Measurements from ENCODE around the gene PAFAH1B2.
"Not testable (repeated sequence)": the region's sequence is repeated elsewhere in the genome, so short reads cannot be mapped to it uniquely, and the experiment has no call there.

The PAFAH1B2 gene

GRCh38 chr11:117127171-117127901 lies 16.8 kb upstream of the PAFAH1B2 start:
- no peak for DNase-seq (ENCODE audit: low read depth in 3 of 3)

GRCh38 chr11:117128289-117128688 lies 15.8 kb upstream of the PAFAH1B2 start:
- DNase-seq (ENCODE audit: low read depth in 3 of 3): no peak

GRCh38 chr11:117130396-117130795 lies 13.7 kb upstream of the PAFAH1B2 start:
- not testable (repeated sequence) for DNase-seq (ENCODE audit: low read depth in 3 of 3)

- DNase-seq (ENCODE audit: low read depth in 3 of 3): no peak
Observed at GRCh38 chr11:117130879-117131278, 13.2 kb upstream of the PAFAH1B2 start.

GRCh38 chr11:117134431-117134830 lies 9.7 kb upstream of the PAFAH1B2 start:
- DNase-seq (ENCODE audit: low read depth in 3 of 3): no peak

- DNase-seq (ENCODE audit: low read depth in 3 of 3): not testable (repeated sequence)
Observed at GRCh38 chr11:117134979-117135378, 9.1 kb upstream of the PAFAH1B2 start.

GRCh38 chr11:117137223-117138086 lies 6.6 kb upstream of the PAFAH1B2 start:
- DNase-seq (ENCODE audit: low read depth in 3 of 3): not testable (repeated sequence)

GRCh38 chr11:117143390-117143789 lies 697 bp upstream of the PAFAH1B2 start:
- peak in 2 of 3 donors; percentile 13 to 17 for DNase-seq (ENCODE audit: low read depth in 3 of 3)

- peak in 1 of 3 donors; percentile 15 for DNase-seq (ENCODE audit: low read depth in 3 of 3)
Observed at GRCh38 chr11:117144477-117145392, 648 bp downstream of the PAFAH1B2 start.

- peak in 1 of 3 donors; percentile 1 for DNase-seq (ENCODE audit: low read depth in 3 of 3)
Observed at GRCh38 chr11:117145393-117145761, 1.3 kb downstream of the PAFAH1B2 start.

- no peak for DNase-seq (ENCODE audit: low read depth in 3 of 3)
Observed at GRCh38 chr11:117146521-117146920, 2.4 kb downstream of the PAFAH1B2 start.

- DNase-seq (ENCODE audit: low read depth in 3 of 3): no peak
Observed at GRCh38 chr11:117152066-117152465, 8.0 kb downstream of the PAFAH1B2 start.

- no peak for DNase-seq (ENCODE audit: low read depth in 3 of 3)
Observed at GRCh38 chr11:117154468-117154867, 10.4 kb downstream of the PAFAH1B2 start.

GRCh38 chr11:117157507-117157906 lies 13.4 kb downstream of the PAFAH1B2 start:
- no peak for DNase-seq (ENCODE audit: low read depth in 3 of 3)

GRCh38 chr11:117159892-117160291 lies 15.8 kb downstream of the PAFAH1B2 start:
- no peak for DNase-seq (ENCODE audit: low read depth in 3 of 3)

- no peak for DNase-seq (ENCODE audit: low read depth in 3 of 3)
Observed at GRCh38 chr11:117160826-117161225, 16.7 kb downstream of the PAFAH1B2 start.

- no peak for DNase-seq (ENCODE audit: low read depth in 3 of 3)
Observed at GRCh38 chr11:117166491-117166890, 22.4 kb downstream of the PAFAH1B2 start.

- DNase-seq (ENCODE audit: low read depth in 3 of 3): no peak
Observed at GRCh38 chr11:117169736-117170135, 25.6 kb downstream of the PAFAH1B2 start.

- no peak for DNase-seq (ENCODE audit: low read depth in 3 of 3)
Observed at GRCh38 chr11:117170210-117170609, 26.1 kb downstream of the PAFAH1B2 start.

GRCh38 chr11:117171007-117171403 lies 26.9 kb downstream of the PAFAH1B2 start:
- DNase-seq (ENCODE audit: low read depth in 3 of 3): no peak

GRCh38 chr11:117171404-117172061 lies 27.4 kb downstream of the PAFAH1B2 start:
- DNase-seq (ENCODE audit: low read depth in 3 of 3): no peak

All from stimulated activated CD4-positive, alpha-beta T cell treated with anti-CD3 and anti-CD28 coated beads, TNF-alpha, amount 100 ng/mL, for 48 hours (primary cell).